GM18519 (cell line): ENCODE data around the gene ZFR.
"Not testable (repeated sequence)": the region's sequence is repeated elsewhere in the genome, so short reads cannot be mapped to it uniquely, and the experiment has no call there.

ENCODE experiments used
- ATAC-seq: cut with Tn5 transposase; IDR thresholded peaks from one replicate; pipeline ENCODE4 v1.9.1; 2021; ENCODE audit warnings: mild to moderate bottlenecking, moderate library complexity; ENCODE audit not compliant: unreplicated experiment, low FRiP score

The ZFR gene

GRCh38 chr5:32326216-32326772, 118.2 kb downstream of the ZFR start:
- no peak for ATAC-seq

GRCh38 chr5:32325616-32326015, 118.9 kb downstream of the ZFR start:
- ATAC-seq, result no peak

- ATAC-seq, result no peak
These were observed 119.5 kb downstream of the ZFR start for GRCh38 chr5:32325062-32325461.

GRCh38 chr5:32323741-32324140, 120.8 kb downstream of the ZFR start:
- ATAC-seq, result no peak

GRCh38 chr5:32322882-32323281, 121.7 kb downstream of the ZFR start:
- no peak for ATAC-seq

GRCh38 chr5:32321787-32322186, 122.8 kb downstream of the ZFR start:
- ATAC-seq, result not testable (repeated sequence)

GRCh38 chr5:32320576-32320975, 124.0 kb downstream of the ZFR start:
- ATAC-seq, result no peak

- ATAC-seq, result no peak
These were observed 124.5 kb downstream of the ZFR start for GRCh38 chr5:32319926-32320543.

GRCh38 chr5:32319392-32319791, 125.1 kb downstream of the ZFR start:
- no peak for ATAC-seq

- no peak for ATAC-seq
These were observed 127.5 kb downstream of the ZFR start for GRCh38 chr5:32317041-32317440.

GRCh38 chr5:32315221-32316014, 129.1 kb downstream of the ZFR start:
- ATAC-seq, result no peak

GRCh38 chr5:32314658-32315057, 129.9 kb downstream of the ZFR start:
- ATAC-seq, result no peak

GRCh38 chr5:32314152-32314488, 130.4 kb downstream of the ZFR start:
- not testable (repeated sequence) for ATAC-seq

- ATAC-seq, result peak; percentile 90
These were observed 131.8 kb downstream of the ZFR start, which contains the start of gene MTMR12 for GRCh38 chr5:32312595-32313332. Gene MTMR12 (minus strand): TSS chr5:32312939. CDS start chr5:32312838, 101 bp downstream.

GRCh38 chr5:32312197-32312594, 132.3 kb downstream of the ZFR start:
- no peak for ATAC-seq

- no peak for ATAC-seq
These were observed 132.9 kb downstream of the ZFR start for GRCh38 chr5:32311404-32312196.

- ATAC-seq, result no peak
These were observed 134.8 kb downstream of the ZFR start for GRCh38 chr5:32309761-32310160.

- no peak for ATAC-seq
These were observed 135.6 kb downstream of the ZFR start for GRCh38 chr5:32308946-32309345.

GRCh38 chr5:32307769-32308194, 136.8 kb downstream of the ZFR start:
- ATAC-seq, result no peak

GRCh38 chr5:32304622-32305021, 139.9 kb downstream of the ZFR start:
- ATAC-seq, result no peak
